ENCODE data around the gene RIC8B.

The RIC8B gene

GRCh38 chr12:106865683-106866082 lies 91.2 kb downstream of the RIC8B start:
- no peak for DNase-seq

GRCh38 chr12:106866426-106867080 lies 92.1 kb downstream of the RIC8B start:
- no peak for DNase-seq

- DNase-seq, result no peak
Observed at GRCh38 chr12:106867651-106868050, 93.2 kb downstream of the RIC8B start.

GRCh38 chr12:106868982-106869700 lies 94.7 kb downstream of the RIC8B start:
- DNase-seq, result no peak

GRCh38 chr12:106870116-106870515 lies 95.6 kb downstream of the RIC8B start:
- no peak for DNase-seq

GRCh38 chr12:106871477-106871876 lies 97.0 kb downstream of the RIC8B start:
- DNase-seq, result no peak

- no peak for DNase-seq
Observed at GRCh38 chr12:106873983-106874382, 99.5 kb downstream of the RIC8B start.

GRCh38 chr12:106878804-106879203 lies 104.3 kb downstream of the RIC8B start:
- no peak for DNase-seq

- DNase-seq, result no peak
Observed at GRCh38 chr12:106879612-106880011, 105.1 kb downstream of the RIC8B start.

- DNase-seq, result no peak
Observed at GRCh38 chr12:106883426-106883825, 108.9 kb downstream of the RIC8B start.

- no peak for DNase-seq
Observed at GRCh38 chr12:106885026-106885425, 110.5 kb downstream of the RIC8B start.

GRCh38 chr12:106885541-106886249 lies 111.2 kb downstream of the RIC8B start:
- no peak for DNase-seq

GRCh38 chr12:106886932-106887331 lies 112.5 kb downstream of the RIC8B start:
- no peak for DNase-seq

- DNase-seq, result no peak
Observed at GRCh38 chr12:106888348-106888970, 114.0 kb downstream of the RIC8B start.

GRCh38 chr12:106889326-106889725 lies 114.8 kb downstream of the RIC8B start:
- no peak for DNase-seq

- no peak for DNase-seq
Observed at GRCh38 chr12:106889950-106890626, 115.6 kb downstream of the RIC8B start.

GRCh38 chr12:106892075-106892474 lies 117.6 kb downstream of the RIC8B start:
- DNase-seq, result no peak

- no peak for DNase-seq
Observed at GRCh38 chr12:106893451-106893850, 119.0 kb downstream of the RIC8B start.

- DNase-seq, result no peak
Observed at GRCh38 chr12:106894774-106895173, 120.3 kb downstream of the RIC8B start.

GRCh38 chr12:106896603-106897002 lies 122.1 kb downstream of the RIC8B start:
- no peak for DNase-seq

- DNase-seq, result peak in 1 of 58 donors; percentile 2
Observed at GRCh38 chr12:106897082-106897481, 122.6 kb downstream of the RIC8B start.
